ENCODE measurements around the gene MPL. TPM values are rescaled to one million over a fixed set of nuclear protein-coding genes. Genes with fewer than 3 reads are reported as not detected.

Gene MPL
- total and polyA plus RNA-seq, 2 of the 8 experiments (the other 6 are each of a cell fraction or from before 2014, with no cell fraction given): 0.08 TPM; not detected in 1

DNA sequence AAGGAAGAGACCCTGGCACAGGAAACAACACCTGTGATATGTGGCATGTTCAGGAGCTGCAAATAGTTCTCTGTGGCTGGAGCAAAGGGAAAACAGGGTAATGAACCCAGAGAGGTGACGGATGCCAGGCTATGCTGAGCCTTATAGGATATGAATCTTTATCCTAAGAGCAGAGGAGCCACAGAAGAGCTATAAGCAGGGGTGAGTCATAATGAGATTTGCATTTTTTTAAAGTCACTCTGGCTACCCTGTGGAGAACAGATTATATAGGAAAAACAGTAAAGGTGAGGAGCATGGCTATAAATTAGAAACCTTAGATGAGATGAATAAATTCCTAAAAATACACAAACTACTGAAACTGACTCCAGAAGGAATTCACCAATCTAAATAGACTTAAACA, 12.8 kb upstream of the MPL start (continued):
- TF ChIP-seq, protein P1, sequence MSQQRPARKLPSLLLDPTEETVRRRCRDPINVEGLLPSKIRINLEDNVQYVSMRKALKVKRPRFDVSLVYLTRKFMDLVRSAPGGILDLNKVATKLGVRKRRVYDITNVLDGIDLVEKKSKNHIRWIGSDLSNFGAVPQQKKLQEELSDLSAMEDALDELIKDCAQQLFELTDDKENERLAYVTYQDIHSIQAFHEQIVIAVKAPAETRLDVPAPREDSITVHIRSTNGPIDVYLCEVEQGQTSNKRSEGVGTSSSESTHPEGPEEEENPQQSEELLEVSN (IDR thresholded peaks at IDR 0.05): no peak
- TF ChIP-seq JUN (IDR thresholded peaks at IDR 0.05; ENCODE audit: low read depth, low read length): no peak
- no peak for TF ChIP-seq ZNF274 (IDR thresholded peaks at IDR 0.05; ENCODE audit: borderline replicate concordance, extremely low read depth, low read length)
- TF ChIP-seq BCL11A (IDR thresholded peaks at IDR 0.05; ENCODE audit: low read depth in 2 of 2, low read length in 2 of 2): no peak
- TF ChIP-seq TCF12 (IDR thresholded peaks at IDR 0.05; ENCODE audit: low read depth, low read length): no peak
- no peak for TF ChIP-seq CTBP2 (IDR thresholded peaks at IDR 0.05; ENCODE audit: borderline replicate concordance, insufficient read depth, insufficient read length, low read length)
